PFSK-1 (cell line): ENCODE data around the gene CARD19.

Experiments
- FOXP2 ChIP-seq: optimal IDR thresholded peaks from 2 replicates; pipeline ENCODE3; 2011; ENCODE audit warnings: borderline replicate concordance, control low read depth, inconsistent platforms; ENCODE audit not compliant: insufficient read depth; ENCODE audit errors: extremely low read length, extremely low read depth
- POLR2AphosphoS5 ChIP-seq: IDR thresholded peaks from 2 replicates; pipeline ENCODE4 v1.6.1; 2012; ENCODE audit warnings: low read depth, mild to moderate bottlenecking, control low read depth, low read length, moderate library complexity
- SIN3A ChIP-seq: IDR thresholded peaks from 2 replicates; pipeline ENCODE4 v1.6.1; 2012; ENCODE audit warnings: mild to moderate bottlenecking, low read length, moderate library complexity, borderline replicate concordance; ENCODE audit not compliant: insufficient read depth
- TAF1 ChIP-seq: IDR thresholded peaks from 2 replicates; pipeline ENCODE4 v1.6.1; 2012; ENCODE audit warnings: low read length, control low read depth, borderline replicate concordance; ENCODE audit not compliant: insufficient read depth
- TF ChIP-seq, protein P1 (sequence below), 2 experiments: IDR thresholded peaks; 2 replicates each; pipeline versions ENCODE4 v1.6.1 to v1.8.0; 2011 to 2012; ENCODE audit warnings: low read depth in 2 of 2, low read length in 2 of 2, control low read depth in 1 of 2, inconsistent platforms in 1 of 2, mild to moderate bottlenecking in 1 of 2, moderate library complexity in 1 of 2; ENCODE audit not compliant: insufficient read depth in 1 of 2

The CARD19 gene

GRCh38 chr9:93052791-93053540, 43.1 kb upstream of the CARD19 start:
- TF ChIP-seq, protein P1, sequence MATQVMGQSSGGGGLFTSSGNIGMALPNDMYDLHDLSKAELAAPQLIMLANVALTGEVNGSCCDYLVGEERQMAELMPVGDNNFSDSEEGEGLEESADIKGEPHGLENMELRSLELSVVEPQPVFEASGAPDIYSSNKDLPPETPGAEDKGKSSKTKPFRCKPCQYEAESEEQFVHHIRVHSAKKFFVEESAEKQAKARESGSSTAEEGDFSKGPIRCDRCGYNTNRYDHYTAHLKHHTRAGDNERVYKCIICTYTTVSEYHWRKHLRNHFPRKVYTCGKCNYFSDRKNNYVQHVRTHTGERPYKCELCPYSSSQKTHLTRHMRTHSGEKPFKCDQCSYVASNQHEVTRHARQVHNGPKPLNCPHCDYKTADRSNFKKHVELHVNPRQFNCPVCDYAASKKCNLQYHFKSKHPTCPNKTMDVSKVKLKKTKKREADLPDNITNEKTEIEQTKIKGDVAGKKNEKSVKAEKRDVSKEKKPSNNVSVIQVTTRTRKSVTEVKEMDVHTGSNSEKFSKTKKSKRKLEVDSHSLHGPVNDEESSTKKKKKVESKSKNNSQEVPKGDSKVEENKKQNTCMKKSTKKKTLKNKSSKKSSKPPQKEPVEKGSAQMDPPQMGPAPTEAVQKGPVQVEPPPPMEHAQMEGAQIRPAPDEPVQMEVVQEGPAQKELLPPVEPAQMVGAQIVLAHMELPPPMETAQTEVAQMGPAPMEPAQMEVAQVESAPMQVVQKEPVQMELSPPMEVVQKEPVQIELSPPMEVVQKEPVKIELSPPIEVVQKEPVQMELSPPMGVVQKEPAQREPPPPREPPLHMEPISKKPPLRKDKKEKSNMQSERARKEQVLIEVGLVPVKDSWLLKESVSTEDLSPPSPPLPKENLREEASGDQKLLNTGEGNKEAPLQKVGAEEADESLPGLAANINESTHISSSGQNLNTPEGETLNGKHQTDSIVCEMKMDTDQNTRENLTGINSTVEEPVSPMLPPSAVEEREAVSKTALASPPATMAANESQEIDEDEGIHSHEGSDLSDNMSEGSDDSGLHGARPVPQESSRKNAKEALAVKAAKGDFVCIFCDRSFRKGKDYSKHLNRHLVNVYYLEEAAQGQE (IDR thresholded peaks at IDR 0.05; ENCODE audit: insufficient read depth in 1 of 2, low read depth in 2 of 2, low read length in 2 of 2): no peak
- TF ChIP-seq FOXP2 (no peak), SIN3A (no peak), TAF1 (no peak), POLR2AphosphoS5 (no peak)

- TF ChIP-seq SIN3A (no peak), POLR2AphosphoS5 (no peak), TAF1 (no peak), FOXP2 (no peak)
- TF ChIP-seq, protein P1 (IDR thresholded peaks at IDR 0.05; ENCODE audit: insufficient read depth in 1 of 2, low read depth in 2 of 2, low read length in 2 of 2): no peak
Observed at GRCh38 chr9:93053781-93054331, 42.2 kb upstream of the CARD19 start.

DNA sequence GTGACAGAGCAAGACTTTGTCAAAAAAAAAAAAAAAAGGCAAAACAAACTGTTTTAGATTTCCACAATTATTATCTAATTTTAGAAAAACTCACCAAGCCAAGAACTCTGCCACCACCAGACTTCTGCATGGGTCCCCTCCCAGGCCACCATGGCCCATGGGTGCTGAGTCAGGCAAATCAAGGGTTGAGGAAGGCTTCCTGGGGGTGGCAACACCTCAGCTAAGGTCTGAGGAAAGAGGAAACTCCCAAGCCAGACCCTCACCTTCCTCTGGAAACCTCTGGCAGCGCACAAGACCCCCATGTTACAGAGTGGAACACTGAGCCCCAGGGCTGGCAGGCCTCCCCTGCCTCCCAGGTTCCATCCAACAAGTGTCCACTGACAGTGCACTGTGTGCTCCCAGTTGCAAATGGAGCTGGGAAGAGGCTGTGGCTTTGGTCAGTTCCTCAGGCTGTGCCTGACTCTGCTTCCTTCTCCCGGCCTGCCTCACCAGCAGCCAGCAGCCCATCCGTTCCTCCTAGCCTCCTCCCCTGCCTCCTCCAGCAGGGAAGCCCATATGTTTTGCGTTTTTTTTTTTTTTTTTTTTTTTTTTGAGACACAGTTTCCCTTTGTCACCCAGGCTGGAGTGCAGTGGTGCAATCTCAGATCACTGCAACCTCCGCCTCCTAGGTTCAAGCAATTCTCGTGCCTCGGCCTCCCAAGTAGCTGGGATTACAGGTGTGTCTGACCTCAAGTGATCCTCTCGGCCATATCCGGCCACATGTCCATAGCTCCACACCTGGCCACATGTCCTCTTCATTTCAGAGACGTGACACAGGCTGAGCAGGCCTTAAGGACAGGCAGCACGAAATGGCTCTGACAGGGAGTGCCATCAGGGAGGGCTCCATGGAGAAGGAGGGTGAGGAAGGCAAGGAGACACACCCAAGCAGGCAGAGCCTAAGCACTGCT, 41.0 kb upstream of the CARD19 start:
- TF ChIP-seq, protein P1 (IDR thresholded peaks at IDR 0.05; ENCODE audit: insufficient read depth in 1 of 2, low read depth in 2 of 2, low read length in 2 of 2): no peak
- TF ChIP-seq SIN3A (no peak), TAF1 (no peak), FOXP2 (no peak), POLR2AphosphoS5 (no peak)

DNA sequence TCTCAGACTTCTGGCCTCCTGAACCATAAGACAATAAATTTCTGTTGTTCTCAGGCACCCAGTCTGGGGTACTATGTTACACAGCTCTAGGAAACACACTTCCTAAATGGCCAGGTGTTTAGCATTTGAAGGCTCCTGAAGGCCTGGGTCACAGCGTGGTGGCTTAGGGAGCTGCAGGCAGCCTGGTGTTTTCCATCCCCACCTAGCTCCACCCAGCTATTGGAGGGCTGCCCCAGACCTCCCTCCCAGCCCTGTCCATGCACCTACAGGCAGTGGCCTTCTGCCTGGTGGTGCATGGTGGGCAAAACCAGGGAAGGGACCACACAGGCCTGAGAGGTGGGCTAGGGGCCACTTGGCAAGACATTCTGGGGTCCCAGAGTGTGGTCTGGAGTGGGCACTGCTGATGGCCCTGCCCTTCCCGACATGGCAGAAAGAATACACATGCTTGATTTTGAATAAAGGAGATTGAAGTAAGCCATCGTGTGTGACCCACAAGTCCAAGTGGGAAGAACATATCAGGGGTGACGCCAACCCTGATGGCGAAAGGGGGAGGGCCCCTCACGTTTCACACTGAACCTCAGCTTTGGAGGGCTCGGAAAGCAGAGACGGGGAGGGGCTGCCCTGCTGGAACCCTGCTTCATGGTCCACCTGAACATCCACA, 38.8 kb upstream of the CARD19 start:
- no peak for TF ChIP-seq FOXP2
- TF ChIP-seq, protein P1 (IDR thresholded peaks at IDR 0.05; ENCODE audit: insufficient read depth in 1 of 2, low read depth in 2 of 2, low read length in 2 of 2): no peak
- TF ChIP-seq TAF1: no peak
